ENCODE data around the gene SLC24A1.
"Not testable (repeated sequence)": the region's sequence is repeated elsewhere in the genome, so short reads cannot be mapped to it uniquely, and the experiment has no call there.

SLC24A1 gene

GRCh38 chr15:65621638-65622037, at the start of gene SLC24A1:
Gene SLC24A1 (plus strand): TSS chr15:65621938. CDS start chr15:65624081, 2,143 bp downstream.
- no peak for DNase-seq

- DNase-seq: no peak
Observed at GRCh38 chr15:65571971-65572370, 49.8 kb upstream of the SLC24A1 start.

GRCh38 chr15:65576664-65577063, 45.1 kb upstream of the SLC24A1 start:
- DNase-seq: no peak

GRCh38 chr15:65577129-65577996, 44.4 kb upstream of the SLC24A1 start:
- no peak for DNase-seq

GRCh38 chr15:65578904-65579728, 42.6 kb upstream of the SLC24A1 start:
- DNase-seq: no peak

- DNase-seq: no peak
Observed at GRCh38 chr15:65579762-65580161, 42.0 kb upstream of the SLC24A1 start.

- no peak for DNase-seq
Observed at GRCh38 chr15:65580287-65580686, 41.5 kb upstream of the SLC24A1 start.

GRCh38 chr15:65583701-65584100, 38.0 kb upstream of the SLC24A1 start:
- peak; percentile 11 for DNase-seq

- no peak for DNase-seq
Observed at GRCh38 chr15:65584241-65584640, 37.5 kb upstream of the SLC24A1 start.

GRCh38 chr15:65587094-65587493, 34.6 kb upstream of the SLC24A1 start:
- no peak for DNase-seq

GRCh38 chr15:65595960-65596359, 25.8 kb upstream of the SLC24A1 start:
- no peak for DNase-seq

- no peak for DNase-seq
Observed at GRCh38 chr15:65598468-65598867, 23.3 kb upstream of the SLC24A1 start.

GRCh38 chr15:65599677-65600076, 22.1 kb upstream of the SLC24A1 start:
- no peak for DNase-seq

GRCh38 chr15:65603134-65603533, 18.6 kb upstream of the SLC24A1 start:
- DNase-seq: no peak

- DNase-seq: no peak
Observed at GRCh38 chr15:65603559-65603958, 18.2 kb upstream of the SLC24A1 start.

GRCh38 chr15:65610871-65611718, 10.6 kb upstream of the SLC24A1 start, which contains the start of gene INTS14:
Gene INTS14 (minus strand): TSS chr15:65611131. CDS start chr15:65607380, 3,751 bp downstream.
- DNase-seq: peak; percentile 90

GRCh38 chr15:65611888-65612615, 9.7 kb upstream of the SLC24A1 start:
- no peak for DNase-seq

- DNase-seq: no peak
Observed at GRCh38 chr15:65612616-65612946, 9.2 kb upstream of the SLC24A1 start.

- DNase-seq: no peak
Observed at GRCh38 chr15:65612949-65613744, 8.6 kb upstream of the SLC24A1 start.

GRCh38 chr15:65615887-65616286, 5.9 kb upstream of the SLC24A1 start:
- DNase-seq: not testable (repeated sequence)

GRCh38 chr15:65618560-65619109, 3.1 kb upstream of the SLC24A1 start:
- no peak for DNase-seq

Data from activated T-cell treated with anti-CD3 and anti-CD28 coated beads for 4 hours (primary cell).